NCI-H69 (cell line): Measurements from ENCODE around the gene RPH3AL.

ENCODE experiments used
- DNase-seq: peaks from one replicate; lab custom pipeline; 2025; lab: John Stamatoyannopoulos, UW

The RPH3AL gene

DNA sequence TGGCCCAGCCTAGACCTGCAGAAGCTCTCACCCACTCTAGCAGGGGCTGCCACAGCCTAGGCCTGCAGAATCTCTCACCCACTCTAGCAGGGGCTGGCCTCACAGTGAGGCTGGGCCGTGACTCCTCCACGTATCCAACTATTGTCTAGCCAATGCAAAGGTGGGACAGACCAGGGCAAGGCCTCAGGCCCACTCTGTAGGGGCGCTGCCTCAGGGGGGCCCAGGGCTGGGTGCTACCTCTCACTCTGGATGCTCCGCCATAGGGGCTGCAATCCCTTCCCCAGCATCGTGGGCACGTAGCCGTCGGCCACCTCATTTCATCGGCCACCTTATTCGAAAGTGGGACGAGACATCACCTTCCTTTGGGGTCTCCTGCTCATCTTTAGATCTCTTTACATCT is 51.7 kb downstream of the RPH3AL start:
- no peak for DNase-seq

DNA sequence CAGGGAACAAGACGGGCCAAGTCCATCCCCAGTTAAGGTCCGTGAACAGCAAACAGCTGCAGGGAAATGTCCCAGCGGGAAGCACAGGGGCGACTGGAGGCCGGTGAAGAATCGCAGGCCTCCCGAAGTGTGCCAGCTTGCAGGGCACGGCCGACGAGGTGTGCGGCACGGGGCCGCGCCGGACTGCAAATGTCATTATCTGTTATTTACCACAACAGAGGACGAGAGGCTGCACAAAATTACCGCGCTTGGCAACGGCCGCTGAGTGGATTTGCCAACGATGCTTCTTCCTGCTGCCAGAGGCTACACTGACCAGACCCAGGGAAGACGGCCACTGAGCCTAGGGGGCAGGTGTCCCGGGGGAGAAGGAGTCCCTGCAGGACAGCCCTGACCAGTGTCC is 53.1 kb downstream of the RPH3AL start:
- no peak for DNase-seq

DNA sequence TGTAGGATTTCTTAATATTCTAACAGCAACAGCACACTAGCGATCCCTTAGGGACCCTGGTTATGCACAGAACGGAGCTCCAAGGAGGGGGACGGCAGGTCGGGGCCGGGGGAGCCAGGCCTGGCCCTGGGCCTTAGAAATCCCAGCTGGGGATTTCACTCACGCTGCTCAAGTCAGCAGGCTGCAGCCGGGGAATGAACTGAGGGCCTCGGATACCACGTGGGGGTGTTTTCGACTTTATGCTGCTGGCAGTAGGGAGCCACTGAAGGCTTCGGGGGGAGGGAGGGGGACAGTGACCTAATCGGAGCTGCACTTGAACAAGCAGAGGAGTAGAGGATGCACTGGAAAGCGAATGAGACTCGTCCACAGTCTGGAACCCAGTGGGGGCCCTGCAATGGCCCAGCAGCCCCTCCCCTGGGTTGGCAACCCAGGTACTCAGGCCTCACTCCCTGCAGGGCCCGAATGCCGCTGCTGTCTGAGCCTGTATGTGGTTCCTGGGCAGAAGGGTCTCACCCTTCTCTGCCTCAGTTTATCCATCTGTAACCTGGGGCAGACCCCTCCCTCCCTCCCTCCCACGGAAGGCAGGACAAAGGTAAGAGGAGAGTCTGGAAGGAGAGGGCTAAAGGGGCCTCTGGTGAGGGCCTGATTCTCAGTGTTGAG is 53.7 kb downstream of the RPH3AL start:
- DNase-seq: no peak

DNA sequence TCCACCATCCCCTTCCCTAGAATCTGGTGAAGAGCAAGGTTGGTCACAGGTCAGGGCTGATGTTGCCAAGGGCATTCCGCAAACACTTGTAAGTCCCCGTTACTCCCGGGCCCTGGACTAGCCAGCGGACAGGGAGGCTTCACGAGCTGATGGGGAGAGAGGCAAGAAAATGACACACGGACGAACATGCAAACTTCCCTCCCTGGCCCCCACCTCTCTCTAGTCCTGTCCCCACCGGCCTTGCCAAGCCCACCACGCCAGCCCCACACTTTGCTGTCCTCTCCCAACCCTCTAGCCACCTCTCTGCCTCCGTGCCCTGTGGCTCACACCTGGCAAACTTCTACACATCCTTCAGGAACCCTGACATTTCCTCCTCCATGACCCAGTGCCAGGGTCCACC is 54.8 kb downstream of the RPH3AL start:
- DNase-seq: no peak

DNA sequence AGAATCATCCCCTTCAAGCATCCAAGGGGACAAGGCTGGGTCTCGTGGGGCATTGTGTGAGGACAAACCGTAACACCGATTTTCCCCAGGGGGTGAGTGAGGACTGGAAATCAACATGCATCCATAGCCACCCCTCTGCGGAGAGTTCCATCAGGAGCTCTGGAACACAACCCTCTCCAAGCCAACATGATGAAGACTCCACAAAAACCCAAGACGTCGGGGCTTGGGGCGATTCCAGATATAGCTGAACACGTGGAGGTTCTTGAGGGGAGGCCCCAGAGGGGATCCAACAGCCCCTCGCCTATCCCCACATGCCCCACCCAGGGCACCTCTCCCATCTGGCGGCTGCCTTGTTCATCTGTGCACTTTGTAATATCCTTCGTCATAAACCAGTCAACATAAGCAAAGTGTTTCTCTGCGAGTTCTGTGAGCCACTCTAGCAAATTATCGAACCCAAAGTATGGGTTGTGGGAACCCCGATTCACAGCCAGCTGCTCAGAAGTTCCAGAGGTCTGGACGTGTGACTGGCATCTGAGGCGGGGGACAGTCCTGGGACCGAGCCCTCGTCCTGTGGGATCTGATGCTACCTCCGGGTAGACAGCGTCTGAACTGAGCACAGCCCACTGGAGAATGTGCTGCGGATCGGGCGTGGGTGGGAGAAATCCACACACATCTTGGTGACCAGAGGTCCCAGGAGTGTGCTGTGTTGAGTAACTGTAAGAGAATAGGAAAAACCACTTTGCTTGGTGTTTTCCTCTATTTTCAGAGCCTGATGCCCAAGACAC is 55.5 kb downstream of the RPH3AL start:
- DNase-seq: no peak

DNA sequence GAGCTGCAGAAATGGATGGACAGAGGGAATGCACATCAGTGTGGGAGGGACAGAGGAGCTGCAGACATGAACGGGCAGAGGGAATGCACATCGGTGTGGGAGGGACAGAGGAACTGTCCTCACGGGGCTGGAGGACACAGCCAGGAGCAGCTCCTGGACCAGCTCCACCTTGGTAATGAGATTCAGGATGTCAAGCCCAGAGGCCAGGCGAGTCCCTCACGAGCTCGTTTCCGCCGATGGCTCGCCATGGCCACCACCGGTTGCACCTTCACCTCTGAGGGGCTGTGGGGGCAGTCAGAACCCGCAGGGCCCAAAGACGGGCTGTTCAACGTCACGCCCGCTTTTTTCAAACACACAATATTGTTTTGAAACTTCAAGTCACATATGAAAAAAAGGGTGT is 56.2 kb downstream of the RPH3AL start:
- DNase-seq: no peak

DNA sequence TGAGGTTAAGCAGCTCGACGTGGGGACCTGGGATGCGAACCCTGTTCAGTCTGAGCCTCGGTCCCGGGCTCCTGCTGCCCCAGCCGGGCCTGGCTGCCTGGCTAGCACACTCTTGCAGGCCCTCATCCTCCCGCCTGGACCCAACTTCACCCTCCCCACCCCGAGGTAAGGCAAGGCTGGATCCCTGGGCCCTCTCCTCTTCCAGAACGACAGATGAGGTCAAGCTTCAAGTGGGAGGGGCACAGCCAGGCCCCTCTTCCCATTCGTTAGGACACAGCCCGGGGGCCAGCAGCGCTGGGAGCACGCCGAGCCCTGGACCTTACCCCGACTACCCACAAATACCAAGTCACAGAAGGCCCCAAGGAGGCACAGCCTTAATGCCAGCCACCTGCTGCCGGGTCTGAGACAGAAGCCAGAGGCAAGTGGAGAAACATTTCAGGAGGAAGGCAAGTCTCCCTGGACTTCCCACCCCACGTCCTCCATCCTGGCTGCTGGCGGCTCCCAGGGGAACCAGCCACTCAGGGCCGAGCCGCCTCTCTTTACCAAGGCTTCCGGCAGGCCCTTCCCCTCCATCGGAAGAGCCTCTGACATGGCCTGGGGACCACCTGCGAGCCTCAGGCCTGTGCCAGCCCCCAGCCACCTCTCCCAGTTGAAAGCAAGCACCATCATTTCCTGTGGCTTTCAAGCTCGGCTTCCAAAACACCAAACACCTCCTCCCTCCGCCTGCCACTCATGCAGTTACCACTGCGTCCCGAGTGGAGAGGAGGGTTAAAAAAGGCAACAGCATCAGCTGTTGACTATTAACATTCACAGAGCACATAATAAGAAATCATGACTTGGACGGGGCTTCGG is 59.9 kb downstream of the RPH3AL start:
- no peak for DNase-seq

DNA sequence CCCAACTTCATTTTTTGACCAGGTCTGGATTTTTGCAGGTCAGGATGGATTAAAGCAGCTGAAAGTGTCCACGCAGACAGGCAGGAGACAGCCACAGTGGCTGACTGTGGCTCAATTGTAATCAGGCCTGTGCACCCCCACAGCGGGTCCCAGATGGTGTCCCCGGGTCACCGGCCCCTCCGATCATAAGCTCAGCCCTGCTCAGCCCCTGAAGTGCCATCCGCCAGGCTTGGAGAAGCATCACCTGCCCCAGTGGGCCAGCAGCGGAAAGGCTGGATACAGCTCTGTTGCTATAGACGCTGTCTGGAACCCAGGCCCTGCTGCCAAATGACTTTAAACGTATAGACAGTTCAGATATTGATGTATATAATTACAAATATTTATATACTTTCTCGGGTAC is 60.6 kb downstream of the RPH3AL start:
- DNase-seq: no peak

DNA sequence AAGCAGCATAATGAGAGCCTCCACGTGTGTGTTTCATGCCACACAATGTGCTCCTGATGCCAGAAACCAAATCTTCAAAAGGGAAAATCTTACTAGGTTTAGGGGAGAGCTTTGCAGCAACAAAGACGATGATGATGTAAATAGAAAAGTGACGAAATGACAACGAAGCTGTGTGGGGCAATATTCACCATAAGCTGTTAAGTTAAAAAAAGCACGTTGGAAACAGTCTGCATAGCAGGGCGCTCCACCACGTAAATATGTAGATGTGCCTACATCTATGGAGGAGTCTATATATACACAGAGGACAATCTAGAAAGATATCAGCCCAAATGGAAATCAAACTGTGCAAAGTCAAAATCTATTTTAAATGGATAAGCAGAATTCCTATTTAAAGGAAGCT is 61.0 kb downstream of the RPH3AL start:
- DNase-seq: no peak

DNA sequence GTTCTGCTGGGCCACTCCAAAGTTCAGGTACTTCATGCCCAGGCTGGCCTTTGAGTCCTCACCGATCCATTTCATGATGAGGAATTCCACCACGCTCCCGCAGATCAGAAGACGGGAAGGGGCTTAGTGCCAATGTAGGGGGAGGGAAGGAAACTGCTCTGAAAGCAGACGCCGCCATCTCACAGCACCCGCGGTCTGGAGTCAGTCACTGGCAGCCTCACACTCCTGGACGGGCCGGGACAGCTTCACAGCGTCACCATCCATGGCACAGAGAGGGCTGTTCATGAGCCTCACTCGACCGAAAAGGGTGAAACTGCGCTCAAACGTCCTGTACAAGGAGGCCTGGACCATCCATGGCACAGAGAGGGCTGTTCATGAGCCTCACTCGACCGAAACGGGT is 62.0 kb downstream of the RPH3AL start:
- DNase-seq: no peak

DNA sequence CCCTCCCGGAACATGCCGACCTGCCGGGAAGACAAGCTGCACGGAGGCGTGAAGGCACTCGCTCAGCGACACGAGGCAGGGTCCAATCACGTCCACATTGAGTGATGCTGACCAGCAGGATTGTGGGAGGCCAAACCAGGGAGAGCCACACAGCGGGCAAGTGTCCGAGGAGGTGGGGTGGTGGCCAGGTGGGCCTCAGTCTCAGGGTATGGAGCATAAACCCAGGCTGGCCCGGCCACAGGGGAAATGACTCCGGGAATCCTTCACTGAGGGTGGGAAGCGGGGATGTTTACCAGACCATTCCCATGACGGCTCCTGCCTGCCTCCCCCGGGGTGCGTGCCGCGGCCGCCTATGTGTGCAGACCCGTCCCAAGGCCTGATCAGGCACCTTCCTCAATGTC is 62.5 kb downstream of the RPH3AL start:
- DNase-seq: no peak

DNA sequence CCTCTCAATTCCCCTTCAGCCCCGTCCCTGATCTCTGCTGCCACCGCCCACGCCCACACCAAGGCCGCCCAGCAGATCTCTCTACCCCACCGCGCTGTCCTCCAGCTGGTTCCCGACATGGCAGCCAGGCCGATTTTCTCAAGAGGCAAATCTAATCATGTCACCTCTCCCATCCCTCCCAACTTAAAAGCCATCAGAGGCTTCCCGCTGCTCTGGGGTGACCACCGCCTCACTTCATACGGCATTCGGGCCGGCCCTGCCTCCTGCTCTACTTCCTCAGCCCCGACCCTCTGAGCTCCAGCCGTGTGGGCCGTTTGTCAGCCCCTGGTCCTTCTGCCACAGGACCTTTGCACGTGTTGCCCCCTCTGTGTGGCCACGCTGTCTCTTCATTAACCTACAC is 63.2 kb downstream of the RPH3AL start:
- no peak for DNase-seq

DNA sequence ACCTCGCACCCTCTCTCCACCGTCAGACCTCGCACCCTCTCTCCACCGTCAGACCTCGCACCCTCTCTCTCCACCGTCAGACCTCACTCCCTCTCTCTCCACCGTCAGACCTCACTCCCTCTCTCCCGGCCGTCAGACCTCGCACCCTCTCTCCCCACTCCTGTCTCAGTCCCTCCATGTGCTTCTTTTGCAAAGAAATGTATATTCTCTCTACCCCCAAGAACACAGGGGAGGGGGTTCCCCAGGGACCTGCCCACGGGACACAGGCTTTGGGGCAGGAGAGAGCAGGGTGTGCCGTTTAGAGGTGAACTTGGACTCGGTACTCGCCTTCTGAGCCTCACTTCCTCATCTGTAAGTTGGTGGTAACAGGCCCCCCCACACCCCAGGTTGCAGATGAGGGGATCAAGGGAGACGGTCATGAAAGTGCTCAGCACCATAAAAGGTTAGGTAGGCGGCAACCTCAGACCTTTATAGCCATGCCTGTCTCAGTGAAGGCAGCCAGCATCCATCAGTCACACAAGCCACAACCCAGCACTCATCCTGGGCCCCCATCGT is 63.7 kb downstream of the RPH3AL start:
- DNase-seq: no peak

GRCh38 chr17:286571-286970 is 66.0 kb downstream of the RPH3AL start:
- no peak for DNase-seq

DNA sequence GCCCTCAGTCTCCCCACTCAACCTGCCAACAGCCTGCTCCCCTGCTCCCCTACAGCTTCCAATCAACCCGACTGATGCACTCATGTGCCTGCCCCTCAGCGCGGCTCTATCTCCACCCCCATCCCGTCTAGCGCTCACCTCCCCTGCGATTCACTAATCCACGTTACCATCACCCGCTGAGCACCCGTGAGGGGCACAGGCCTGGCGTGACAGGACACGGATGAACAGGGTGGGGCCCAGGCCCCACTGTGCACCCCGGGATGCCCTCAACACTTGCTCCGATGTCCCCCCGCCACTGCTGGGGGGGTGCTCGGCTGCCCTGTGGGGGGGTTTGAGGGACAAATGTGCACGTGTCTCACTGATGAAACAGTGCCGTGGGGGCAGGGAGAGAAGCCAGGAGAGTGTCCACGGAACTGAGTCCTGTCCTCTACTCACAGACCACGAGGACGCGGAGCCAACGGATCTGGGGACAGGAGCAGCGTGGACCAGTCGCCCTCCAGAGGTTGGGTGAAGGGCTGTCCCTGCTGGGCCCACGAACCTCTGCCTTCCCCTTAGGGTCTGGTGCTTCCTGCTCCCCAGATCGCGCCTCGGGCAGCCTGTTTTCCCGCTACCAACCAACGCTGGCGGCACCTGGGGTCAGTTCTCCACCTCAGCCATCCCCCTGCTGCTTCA is 66.7 kb downstream of the RPH3AL start:
- no peak for DNase-seq

DNA sequence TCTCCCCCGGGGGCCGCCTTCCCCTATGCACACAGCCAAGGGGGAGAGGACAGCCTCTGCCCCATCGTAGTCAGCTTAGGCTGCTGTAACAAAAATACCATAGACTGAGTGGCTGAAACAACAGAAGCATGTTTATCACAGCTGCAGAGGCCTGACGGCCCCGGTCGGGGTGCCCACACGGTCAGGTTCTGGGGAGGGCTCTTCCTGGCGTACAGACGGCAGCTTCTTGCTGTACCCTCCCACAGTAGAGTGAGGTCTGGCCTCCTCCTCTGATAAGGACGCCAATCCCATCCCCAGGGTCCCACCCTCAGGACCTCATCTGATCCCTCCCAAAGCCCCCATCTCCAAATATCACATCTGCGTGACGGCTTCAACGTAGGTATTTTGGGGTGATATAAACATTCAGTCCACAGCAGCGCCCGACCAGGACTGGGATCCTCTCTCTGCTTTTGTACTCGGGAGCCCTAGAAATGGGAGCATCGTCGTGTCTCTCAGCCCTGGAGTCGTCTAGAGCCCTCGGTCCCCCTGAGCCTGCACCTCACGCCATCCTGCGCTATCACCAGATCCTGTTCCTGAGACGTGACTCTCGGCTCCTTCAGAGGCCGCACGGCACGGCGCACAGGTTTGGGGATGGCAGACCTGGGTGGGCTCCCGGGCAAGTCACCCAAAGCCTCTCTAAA is 67.8 kb downstream of the RPH3AL start:
- DNase-seq: no peak

GRCh38 chr17:283911-284675 is 68.5 kb downstream of the RPH3AL start:
- DNase-seq: no peak

DNA sequence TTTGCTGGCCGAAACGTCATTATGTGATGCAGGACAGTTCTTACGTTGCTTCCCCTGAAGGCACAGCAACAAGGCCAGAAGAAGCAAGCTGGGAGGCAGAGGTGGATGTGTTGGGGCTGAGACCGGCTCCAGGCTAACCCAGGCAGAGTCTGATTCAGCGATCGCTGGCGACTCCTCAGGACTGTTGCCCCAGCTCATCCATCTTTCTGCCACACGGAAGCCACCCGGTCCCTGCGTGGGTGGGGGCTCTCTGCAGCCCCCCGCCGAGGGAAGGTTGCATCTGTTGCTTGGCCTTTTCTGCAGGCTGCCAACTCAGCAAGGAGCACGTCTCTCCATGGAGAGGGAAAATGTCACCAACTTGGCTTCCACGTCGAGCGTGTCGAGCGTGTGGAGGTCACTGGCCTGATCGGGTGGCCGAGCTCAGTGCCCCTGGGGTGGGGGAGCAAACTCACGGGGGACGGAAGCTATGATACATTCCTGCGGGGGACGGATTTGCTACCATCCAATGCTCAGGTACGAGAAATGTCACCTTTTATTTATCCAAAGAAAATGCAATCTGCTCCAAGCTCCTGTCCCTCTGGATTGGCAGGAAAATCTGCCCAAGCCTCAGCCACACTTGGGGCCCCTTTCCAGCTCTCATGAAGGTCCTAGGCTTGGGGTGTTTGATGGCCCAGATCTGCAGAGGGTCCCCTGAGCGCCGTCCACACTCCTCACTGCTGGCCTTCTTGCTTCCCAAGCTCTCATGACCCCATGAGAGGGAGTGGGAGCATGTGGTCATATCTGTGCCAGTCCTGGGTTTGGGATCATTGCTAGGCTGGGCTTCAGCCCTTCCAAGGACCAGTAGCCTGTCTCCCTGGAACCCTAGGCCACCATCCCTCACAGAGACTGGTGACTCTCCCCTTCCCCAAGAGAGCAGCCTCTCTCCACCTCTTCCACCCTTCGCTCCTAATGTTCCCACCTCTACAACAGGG is 69.4 kb downstream of the RPH3AL start:
- DNase-seq: no peak
